Lung (tissue), 12 donors: ENCODE measurements around the gene ASPM. TPM values are rescaled to one million over a fixed set of nuclear protein-coding genes. Genes with fewer than 3 reads are reported as not detected.

Experiments
- ATAC-seq: fragments of 200-7000 bp; cut with Tn5 transposase; one replicate; pipeline ENCODE4 v1.9.1; 2020; ENCODE audit warnings: moderate number of reproducible peaks; ENCODE audit not compliant: insufficient read depth, low FRiP score
- DNase-seq, 3 donors: peaks; one replicate each; pipeline ENCODE4 v3.0.0-alpha.2; 2013 to 2017
- H3K27ac ChIP-seq, 2 donors: one replicate each; pipeline ENCODE4 v1.5.1; 2013; ENCODE audit warnings: mild to moderate bottlenecking in 2 of 2, moderate library complexity in 2 of 2, control low read depth in 1 of 2, inconsistent platforms in 1 of 2, low read depth in 1 of 2, low read length in 1 of 2
- H3K27me3 ChIP-seq, 3 donors: one replicate each; pipeline ENCODE4 v1.5.1; 2013; ENCODE audit warnings: low read length in 2 of 3; ENCODE audit not compliant: control insufficient read depth in 3 of 3, insufficient read depth in 3 of 3
- H3K36me3 ChIP-seq, 4 donors: one replicate each; pipeline ENCODE4 v1.5.1; 2013; ENCODE audit warnings: low read length in 4 of 4, mild to moderate bottlenecking in 1 of 4, moderate library complexity in 1 of 4; ENCODE audit not compliant: control insufficient read depth in 4 of 4, insufficient read depth in 4 of 4
- H3K4me1 ChIP-seq, 5 donors: one replicate each; pipeline ENCODE4 v1.5.1; 2013; ENCODE audit warnings: low read length in 5 of 5, mild to moderate bottlenecking in 2 of 5, moderate library complexity in 1 of 5; ENCODE audit not compliant: control insufficient read depth in 5 of 5, insufficient read depth in 5 of 5
- H3K4me3 ChIP-seq: one replicate; pipeline ENCODE4 v1.5.1; 2013; ENCODE audit warnings: mild to moderate bottlenecking, control low read depth, moderate library complexity
- H3K9ac ChIP-seq, 2 donors: one replicate each; pipeline ENCODE4 v1.5.1; 2013; ENCODE audit warnings: low read length in 2 of 2, control low read depth in 1 of 2; ENCODE audit not compliant: insufficient read depth in 1 of 2
- H3K9me3 ChIP-seq, 4 donors: one replicate each; pipeline ENCODE4 v1.5.1; 2013; ENCODE audit warnings: low read length in 3 of 4, mild to moderate bottlenecking in 1 of 4, moderate library complexity in 1 of 4; ENCODE audit not compliant: control insufficient read depth in 4 of 4, insufficient read depth in 3 of 4
- WGBS, 2 donors: extraction: QIAGEN DNeasy Blood & Tissue Kit; methylation state at CpG; one replicate each; pipeline ENCODE4 v1.1.7; 2013; 5-methylcytosine and 5-hydroxymethylcytosine counted together
- polyA plus RNA-seq, 2 donors: library from polyadenylated mRNA; stranded (reverse); fragments of 200-250 nt; gene quantifications; one replicate each; pipeline ENCODE4 v1.2.1, GENCODE V29; 2013
- total RNA-seq, 2 donors: library from RNA; depleted of rRNA in 1 of 2; stranded (reverse); fragments of >200 nt in 1 of 2; gene quantifications; one replicate each; pipeline ENCODE4 v1.2.1, GENCODE V29; 2014 to 2021
- TF ChIP-seq, protein P1 (sequence below): IDR thresholded peaks from 2 replicates; pipeline ENCODE4 v1.5.1; 2012; ENCODE audit warnings: mild to moderate bottlenecking; ENCODE audit errors: control extremely low read depth, extremely low read depth
- donor health status: control.
- donor health status: control.
- donor health status: Bipolar disorder and iron deficiency.
- donor health status: healthy.
- donor health status: DM: yes; HTN: yes; CAD: no.

ASPM gene
- total and polyA plus RNA-seq, 4 donors = 0.47 to 7.3 (median 0.55) TPM

GRCh38 chr1:197073978-197074377 is 72.5 kb downstream of the ASPM start:
- Histone ChIP-seq H3K4me3 (no peak overlapping the region), H3K9me3 (peaks cover 0 to 2% (median 0%) of the 10 kb centered on the region in 4 donors), H3K9ac (no peak overlapping the region), H3K4me1 (no peaks in the 10 kb centered on the region), H3K36me3 (no peaks in the 10 kb centered on the region), H3K27me3 (no peaks in the 10 kb centered on the region), H3K27ac (no peak overlapping the region)
- no peak for ATAC-seq
- WGBS, 2 donors = 90 to 97% methylated on average over 1 of the region's 1 CpG
- TF ChIP-seq, protein P1, sequence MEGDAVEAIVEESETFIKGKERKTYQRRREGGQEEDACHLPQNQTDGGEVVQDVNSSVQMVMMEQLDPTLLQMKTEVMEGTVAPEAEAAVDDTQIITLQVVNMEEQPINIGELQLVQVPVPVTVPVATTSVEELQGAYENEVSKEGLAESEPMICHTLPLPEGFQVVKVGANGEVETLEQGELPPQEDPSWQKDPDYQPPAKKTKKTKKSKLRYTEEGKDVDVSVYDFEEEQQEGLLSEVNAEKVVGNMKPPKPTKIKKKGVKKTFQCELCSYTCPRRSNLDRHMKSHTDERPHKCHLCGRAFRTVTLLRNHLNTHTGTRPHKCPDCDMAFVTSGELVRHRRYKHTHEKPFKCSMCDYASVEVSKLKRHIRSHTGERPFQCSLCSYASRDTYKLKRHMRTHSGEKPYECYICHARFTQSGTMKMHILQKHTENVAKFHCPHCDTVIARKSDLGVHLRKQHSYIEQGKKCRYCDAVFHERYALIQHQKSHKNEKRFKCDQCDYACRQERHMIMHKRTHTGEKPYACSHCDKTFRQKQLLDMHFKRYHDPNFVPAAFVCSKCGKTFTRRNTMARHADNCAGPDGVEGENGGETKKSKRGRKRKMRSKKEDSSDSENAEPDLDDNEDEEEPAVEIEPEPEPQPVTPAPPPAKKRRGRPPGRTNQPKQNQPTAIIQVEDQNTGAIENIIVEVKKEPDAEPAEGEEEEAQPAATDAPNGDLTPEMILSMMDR = no peak
- no peak for DNase-seq

- TF ChIP-seq, protein P1 = no peak
- Histone ChIP-seq H3K4me3 (no peak overlapping the region), H3K36me3 (no peaks in the 10 kb centered on the region), H3K4me1 (no peaks in the 10 kb centered on the region), H3K27ac (no peak overlapping the region), H3K9me3 (peaks cover 0 to 4% (median 0%) of the 10 kb centered on the region in 4 donors), H3K27me3 (no peaks in the 10 kb centered on the region), H3K9ac (no peak overlapping the region)
- DNase-seq = no peak
- no peak for ATAC-seq
Observed at GRCh38 chr1:197067457-197067818, 79.0 kb downstream of the ASPM start.

- DNase-seq = peak in 1 of 3 donors; percentile 4
- TF ChIP-seq, protein P1 = no peak
- H3K9ac ChIP-seq = no peak within 1 kb of the TSS
Observed at GRCh38 chr1:197066719-197067456, 79.6 kb downstream of the ASPM start, which contains the start of gene F13B. Gene F13B, minus strand, starts transcription at chr1:197067260. Its CDS starts 37 bp downstream, at chr1:197067223.

GRCh38 chr1:197066277-197066676 is 80.2 kb downstream of the ASPM start:
- no peak for ATAC-seq
- Histone ChIP-seq H3K27ac (no peak overlapping the region), H3K27me3 (no peaks in the 10 kb centered on the region), H3K9ac (no peak overlapping the region), H3K9me3 (peaks cover 0 to 4% (median 0%) of the 10 kb centered on the region in 4 donors), H3K36me3 (no peaks in the 10 kb centered on the region), H3K4me3 (no peak overlapping the region), H3K4me1 (no peaks in the 10 kb centered on the region)
- WGBS, 2 donors = 91 to 94% methylated on average over 1 of the region's 1 CpG
- DNase-seq = no peak
- TF ChIP-seq, protein P1 = no peak

More at GRCh38 chr1:197066719-197067456, 79.6 kb downstream of the ASPM start, which contains the start of gene F13B:
- Histone ChIP-seq H3K4me1 (no peaks in the 10 kb centered on the region), H3K27ac (no peak within 1 kb of the TSS), H3K9me3 (peaks cover 0 to 4% (median 0%) of the 10 kb centered on the region in 4 donors), H3K27me3 (no peaks in the 10 kb centered on the region), H3K36me3 (no peaks in the 10 kb centered on the region), H3K4me3 (no peak within 1 kb of the TSS)
- ATAC-seq = no peak
- 70 to 83% methylated on average over 3 of the region's 3 CpGs for WGBS, 2 donors
